Stimulated activated CD8-positive, alpha-beta memory T cell treated with anti-CD3 and anti-CD28 coated beads, Interleukin-15, amount 100 ng/mL, for 1 hour (primary cell): ENCODE data around the gene POLR1G.

Experiments used
- DNase-seq: peaks from one replicate; pipeline ENCODE4 v3.0.0-alpha.2; 2020; ENCODE audit warnings: low read depth

POLR1G gene

DNA sequence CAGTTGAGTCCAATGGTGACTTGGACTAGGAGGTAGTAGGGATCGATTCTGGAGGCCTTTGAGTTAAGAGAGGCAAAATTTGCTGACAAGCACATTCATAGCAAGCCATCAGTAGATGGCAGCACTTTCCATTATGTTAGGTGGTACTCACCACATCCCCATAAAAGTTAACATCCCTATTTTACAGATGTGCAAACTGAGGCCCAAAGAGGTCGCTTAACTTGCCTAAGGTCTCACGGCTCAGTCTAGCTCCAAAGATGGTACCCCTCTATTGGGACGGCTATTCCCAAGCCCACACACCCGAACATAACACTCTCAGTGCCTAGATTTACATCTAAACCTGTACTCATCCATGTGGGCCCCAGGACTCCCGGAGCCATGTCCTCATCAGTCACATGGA lies 39.9 kb downstream of the POLR1G start:
- no peak for DNase-seq

DNA sequence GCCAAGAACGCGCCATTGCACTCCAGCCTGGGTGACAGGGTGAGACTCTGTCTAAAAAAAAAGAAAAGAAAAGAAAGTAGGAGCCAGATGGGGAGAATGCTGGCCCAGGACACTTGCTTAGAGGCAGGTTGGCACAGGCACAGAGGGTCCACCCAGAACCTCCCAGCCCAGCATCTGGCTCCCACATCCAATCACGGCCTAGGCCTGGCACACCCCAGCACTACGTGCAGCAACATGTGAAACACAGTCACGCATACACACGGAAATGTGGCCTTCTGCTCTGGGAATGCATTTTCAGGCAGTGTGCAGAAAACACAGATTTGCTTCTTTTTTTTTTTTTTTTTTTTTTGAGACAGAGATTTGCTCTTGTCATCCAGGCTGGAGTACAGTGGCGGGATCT lies 40.5 kb downstream of the POLR1G start:
- DNase-seq, result no peak

DNA sequence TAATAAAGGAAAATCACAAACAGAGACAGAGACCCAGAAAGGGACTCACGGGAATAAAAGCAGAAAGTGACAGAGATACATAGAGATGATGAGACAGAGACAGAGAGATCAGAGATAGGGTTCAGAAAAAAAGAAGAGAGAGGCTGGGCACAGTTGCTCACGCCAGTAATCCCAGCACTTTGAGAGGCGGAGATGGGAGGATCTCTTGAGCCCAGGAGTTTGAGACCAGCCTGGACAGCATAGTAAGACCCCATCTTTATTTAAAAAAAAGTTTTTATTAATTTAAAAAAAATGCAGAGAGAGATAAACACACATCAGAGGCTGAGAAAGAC lies 41.9 kb downstream of the POLR1G start:
- DNase-seq, result no peak

DNA sequence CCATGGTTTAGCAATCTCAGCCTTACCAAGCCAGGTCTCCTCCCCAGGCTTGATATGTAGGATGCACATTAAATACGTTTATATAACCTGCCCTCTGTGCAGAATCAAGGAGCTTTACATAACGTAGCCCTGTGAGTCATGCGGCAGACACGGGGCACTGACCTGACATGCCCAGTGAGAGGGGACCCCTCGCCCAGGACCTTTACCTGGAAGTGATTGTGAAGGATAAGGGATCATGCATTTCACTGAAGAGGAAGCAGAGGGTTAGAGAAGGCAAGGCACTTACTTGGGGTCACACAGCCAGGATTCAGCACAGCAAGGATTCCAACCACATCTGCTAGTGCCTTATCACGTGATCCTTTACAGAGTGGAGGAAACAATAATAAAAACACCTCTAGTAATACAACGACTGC lies 42.4 kb downstream of the POLR1G start:
- no peak for DNase-seq

DNA sequence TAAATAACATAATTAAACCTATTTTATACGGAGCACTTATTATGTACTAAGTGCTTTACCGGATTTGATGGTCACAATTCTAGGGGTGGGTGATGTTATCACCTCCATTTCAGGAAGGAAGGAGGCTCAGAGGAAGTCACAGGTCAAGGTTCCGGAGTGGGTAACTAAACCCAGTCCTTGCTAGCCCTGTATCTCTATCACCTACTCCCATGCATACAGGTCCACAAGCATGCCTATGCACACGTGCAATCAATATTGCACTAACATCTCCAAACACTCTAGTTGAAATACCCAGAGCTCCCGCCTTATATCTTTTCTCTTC lies 43.5 kb downstream of the POLR1G start:
- no peak for DNase-seq

DNA sequence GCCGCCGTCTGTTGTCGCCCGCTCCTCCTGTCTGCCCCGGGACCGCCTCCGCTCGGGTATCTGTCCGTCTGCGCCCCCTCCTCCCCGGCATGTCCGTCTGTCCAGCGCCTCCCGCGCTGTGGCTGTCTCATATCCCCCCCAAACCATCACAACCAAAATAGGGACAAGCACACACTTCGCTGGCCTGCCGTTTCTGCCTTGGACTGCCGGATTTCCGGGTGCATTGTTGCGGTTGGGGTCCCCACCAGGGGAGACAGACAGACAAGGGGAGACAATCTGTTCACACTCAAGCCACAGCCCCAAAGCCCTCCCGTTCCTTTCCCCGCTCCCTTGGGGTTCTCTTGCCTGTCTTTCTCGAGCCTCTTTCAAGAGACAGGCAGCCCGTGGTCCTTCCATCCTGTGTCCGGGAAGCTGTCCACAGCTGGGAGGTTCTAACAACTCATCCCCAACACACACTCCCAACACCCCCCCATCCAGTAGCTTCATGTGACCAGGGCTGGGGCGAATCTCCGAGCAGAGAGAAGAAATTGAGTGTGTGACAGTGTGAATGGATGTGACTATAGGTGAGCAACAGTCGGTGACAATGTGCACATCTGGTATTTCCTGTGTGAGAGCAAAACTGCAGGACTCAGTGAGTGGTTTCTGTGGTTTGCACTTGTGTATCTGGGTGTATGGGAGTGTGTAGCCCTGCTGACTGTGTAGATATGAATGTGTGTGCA lies 44.8 kb downstream of the POLR1G start:
- no peak for DNase-seq

DNA sequence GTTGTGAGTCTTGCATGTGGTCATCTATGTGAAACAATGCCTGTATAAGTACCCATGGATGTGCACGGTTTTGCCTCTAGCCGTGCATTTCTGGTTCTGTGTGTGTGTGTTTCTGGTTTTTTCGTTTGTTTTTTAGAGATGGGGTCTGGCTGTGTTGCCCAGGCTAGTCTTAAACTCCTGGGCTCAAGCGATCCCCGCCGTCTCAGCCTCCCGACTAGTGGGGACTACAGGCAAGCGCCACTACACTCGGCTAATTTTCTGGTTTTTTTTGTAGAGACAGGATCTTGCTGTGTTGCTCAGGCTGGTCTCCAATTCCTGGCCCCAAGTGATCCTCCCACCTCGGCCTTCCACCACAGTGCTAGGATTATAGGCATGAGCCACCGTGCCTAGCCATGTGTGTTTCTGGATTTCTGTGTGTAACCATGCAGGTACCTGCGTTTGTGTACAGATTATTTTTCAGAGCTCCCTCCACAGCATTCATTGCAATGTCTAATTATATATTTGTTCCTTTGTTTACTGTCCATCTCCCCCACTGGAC lies 45.5 kb downstream of the POLR1G start:
- no peak for DNase-seq

DNA sequence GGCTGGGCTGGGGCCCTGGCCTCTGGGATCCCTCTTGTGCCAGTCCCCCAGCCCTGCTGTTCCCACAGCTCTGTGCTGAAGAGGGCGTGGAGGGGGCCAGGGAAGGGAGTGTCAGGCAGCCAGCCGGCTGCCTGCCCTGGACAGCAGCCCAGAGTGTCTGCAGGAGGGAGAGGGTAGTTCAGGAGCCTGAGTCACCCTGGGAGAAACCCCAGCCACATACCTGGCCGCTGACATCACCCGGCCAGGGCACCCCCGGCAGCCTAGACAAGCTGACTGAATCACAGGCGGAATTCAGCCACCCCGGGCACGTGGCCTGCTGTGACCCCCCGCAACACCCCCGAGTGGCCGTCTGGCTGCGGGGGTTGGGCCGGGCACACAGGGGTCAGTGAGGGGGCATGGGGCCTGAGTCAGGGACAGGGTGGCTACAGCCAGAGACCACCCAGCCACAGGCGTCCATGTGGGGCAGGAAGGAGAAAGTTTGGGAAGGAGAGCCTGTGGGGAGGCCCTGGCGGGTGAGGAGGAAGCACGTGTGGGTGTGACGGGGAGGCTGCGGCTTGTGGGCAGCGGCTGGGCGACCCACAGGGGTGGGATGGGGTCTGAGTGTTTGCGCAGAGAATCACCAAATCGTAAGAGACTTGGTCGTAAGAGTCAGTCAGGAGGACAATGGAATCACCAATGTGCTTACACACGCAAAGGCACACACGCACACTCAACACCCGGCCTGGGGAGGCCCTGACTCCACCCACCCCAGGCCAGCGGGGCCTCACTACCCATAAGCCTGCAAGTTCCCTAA lies 49.5 kb downstream of the POLR1G start:
- DNase-seq, result no peak

DNA sequence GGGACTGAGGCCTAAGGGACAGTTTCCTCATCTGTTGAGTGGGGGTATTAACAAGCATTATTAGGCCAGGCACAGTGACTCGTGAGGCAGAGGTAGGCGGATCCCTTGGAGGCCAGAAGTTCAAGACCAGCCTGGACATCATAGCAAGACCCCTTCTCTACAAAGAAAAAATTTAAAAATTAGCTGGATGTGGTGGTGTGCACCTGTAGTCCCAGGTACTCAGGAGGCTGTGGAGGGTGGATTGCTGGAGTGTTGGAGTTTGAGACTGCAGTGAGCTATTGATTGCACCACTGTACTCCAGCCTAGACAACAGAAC lies 50.0 kb downstream of the POLR1G start:
- no peak for DNase-seq

DNA sequence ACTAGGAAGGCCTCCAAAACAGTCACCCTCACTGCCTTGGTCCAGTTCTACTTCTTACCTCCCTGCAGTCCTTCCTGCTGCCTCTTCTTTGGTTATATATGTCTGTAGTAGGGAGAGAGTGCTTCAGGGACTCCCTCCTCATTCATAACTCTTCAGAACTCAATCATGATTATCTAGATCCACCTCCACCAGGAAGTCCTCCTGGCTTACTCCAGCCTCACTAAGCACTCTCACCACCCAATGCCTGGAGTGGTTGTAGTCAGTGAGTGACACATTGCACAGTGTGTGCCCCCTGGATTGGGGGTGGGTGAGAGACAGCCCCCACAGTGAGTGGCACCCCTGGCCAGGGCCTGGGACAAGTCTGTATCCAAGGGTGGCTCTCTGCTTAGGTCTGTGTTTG lies 51.3 kb downstream of the POLR1G start:
- no peak for DNase-seq
